Measurements from ENCODE around the gene SUPV3L1.
A peak's percentile ranks its signal among the peaks of the same experiment; 100 is the strongest.

SUPV3L1 gene

DNA sequence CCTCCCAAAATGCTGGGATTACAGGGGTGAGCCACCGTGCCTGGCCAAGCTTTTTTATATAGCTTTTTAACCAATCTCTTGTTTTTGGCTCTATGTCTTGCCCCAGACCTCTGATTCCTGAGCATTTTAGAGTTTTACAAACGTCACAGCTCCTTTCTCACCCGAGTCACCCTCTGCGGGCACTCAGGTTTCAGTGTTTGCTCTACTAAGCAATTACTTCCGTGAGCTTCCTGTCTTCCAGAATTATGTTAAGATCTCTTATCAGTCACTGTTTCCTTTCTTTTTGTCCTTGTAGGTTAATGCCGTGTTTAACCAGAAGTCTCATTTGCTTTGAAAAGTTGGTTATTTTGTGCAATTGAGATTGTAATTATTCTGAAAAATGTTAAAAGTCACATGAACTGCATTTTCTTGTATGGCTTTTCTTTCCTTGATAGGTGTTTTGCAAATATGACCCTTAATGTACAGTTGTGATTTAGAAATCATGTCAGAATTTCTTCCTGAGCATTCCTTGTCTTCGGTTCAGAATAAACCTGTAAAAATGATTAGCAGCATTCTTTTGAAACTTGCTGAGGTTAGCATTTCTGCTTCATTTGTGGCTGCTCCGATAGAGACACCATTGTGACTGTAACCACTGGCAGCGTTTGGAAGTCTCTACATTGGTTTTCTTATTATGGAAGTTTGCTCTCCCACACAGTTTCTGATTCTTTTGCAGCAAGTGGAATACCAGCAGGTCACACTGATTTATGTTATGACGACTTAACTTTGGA, 35.6 kb downstream of the SUPV3L1 start:
- no peak for DNase-seq
- no peak for TF ChIP-seq POLR2A (IDR thresholded peaks at IDR 0.05; ENCODE audit: low read length)
- no peak for TF ChIP-seq GATA1 (IDR thresholded peaks at IDR 0.05; ENCODE audit: low read depth, low read length)

DNA sequence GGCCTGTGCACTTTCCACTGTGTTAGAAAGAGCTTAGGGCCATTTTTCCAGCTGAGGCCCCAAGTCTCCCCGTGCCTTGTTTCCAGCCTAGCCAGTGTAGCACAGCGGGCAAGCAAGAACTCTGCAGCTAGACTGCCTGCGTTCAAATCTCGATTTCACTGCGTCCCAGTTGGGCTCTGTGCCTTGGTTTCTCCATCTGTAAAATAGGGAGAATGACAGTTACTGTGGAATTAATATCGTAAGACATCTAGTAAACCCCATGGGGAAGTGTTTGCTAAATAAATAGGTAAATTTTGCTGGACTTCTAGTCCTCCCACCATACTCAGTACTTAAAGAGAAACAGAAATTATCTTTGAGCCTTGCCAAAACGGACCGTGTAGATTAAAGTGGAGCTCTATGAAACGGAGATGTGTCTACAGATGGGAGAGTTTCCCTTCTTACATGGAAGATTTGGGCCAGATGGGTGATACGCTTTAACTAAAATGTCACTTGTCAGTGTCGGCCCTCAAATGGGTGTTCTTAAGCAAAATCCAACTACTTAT, 36.6 kb downstream of the SUPV3L1 start:
- no peak for TF ChIP-seq GATA1 (IDR thresholded peaks at IDR 0.05; ENCODE audit: low read depth, low read length)
- no peak for DNase-seq

DNA sequence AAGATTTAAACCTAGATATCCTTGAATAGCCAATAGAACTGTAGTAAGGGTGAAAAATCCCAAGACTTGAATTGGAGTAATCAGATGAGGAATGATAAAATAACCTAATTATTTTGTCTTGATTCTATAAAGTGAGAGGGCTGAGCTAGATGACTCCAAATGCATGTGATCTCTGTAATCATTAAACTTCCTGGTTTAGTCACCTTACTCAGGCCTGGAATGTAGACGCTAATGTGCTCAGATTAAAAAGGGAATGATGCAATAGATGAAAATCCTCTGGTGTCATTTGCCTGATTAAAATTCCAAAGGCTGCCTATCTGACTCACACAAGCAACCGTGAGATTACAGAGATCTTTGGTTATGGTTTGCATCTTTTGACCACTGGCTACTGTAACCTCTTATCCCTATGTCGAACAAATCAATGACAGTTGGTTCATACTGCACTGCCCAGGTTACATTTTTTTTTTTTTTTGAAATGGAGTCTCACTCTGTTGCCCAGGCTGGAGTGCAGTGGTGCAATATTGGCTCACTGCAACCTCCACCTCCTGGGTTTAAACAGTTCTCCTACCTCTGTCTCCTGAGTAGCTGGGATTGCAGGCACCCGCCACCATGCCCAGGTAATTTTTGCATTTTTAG, 37.2 kb downstream of the SUPV3L1 start:
- peak in 1 of 2 experiments; percentile 60 for DNase-seq
- TF ChIP-seq POLR2A (IDR thresholded peaks at IDR 0.05; ENCODE audit: low read length) (no peak), GATA1 (IDR thresholded peaks at IDR 0.05; ENCODE audit: low read depth, low read length) (no peak)

DNA sequence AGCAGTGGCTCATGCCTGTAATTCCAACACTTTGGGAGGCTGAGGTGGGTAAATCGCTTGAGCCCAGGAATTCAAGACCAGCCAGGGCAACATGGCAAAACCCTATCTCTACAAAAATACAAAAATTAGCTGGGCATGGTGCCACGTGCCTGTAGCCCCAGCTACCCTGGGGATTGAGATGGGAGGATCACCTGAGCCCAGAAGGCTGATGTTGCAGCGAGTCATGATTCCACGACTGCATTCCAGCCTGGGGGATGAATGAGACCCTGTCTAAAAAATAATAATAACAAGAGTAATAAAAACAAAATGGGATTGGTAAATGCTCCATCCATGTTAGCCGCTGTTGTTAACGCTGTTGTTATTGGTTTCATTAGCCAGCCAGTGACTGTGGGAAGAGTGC, 38.8 kb downstream of the SUPV3L1 start:
- DNase-seq = no peak
- TF ChIP-seq GATA1 (IDR thresholded peaks at IDR 0.05; ENCODE audit: low read depth, low read length) = no peak
- no peak for TF ChIP-seq POLR2A (IDR thresholded peaks at IDR 0.05; ENCODE audit: low read length)

DNA sequence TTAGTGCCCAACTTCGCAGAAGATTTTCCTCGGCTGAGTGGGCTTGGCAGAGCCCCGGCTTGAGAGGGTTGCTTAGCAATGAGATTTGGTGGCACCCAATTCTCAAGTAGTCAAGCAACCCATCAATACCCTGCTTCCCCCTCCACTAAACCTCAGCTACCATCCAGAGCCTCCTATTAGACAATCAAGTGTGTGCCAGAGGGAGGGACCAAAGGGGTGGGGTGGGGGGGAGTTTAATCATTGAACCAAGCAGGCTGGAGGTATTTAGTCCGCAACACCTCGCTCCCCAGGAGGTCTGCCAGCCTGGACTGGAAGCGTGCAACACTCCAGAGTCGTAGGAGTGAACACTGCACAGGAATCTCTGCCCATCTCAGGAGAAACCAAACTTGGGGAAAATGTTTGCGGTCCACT, 40.0 kb downstream of the SUPV3L1 start, which contains the start of gene HKDC1:
Gene HKDC1, plus strand, starts transcription at position 292 of the 411 bp plus-strand sequence. Its CDS starts 104 bp downstream, at position 396.
- TF ChIP-seq POLR2A (IDR thresholded peaks at IDR 0.05; ENCODE audit: low read length) (no peak), GATA1 (IDR thresholded peaks at IDR 0.05; ENCODE audit: low read depth, low read length) (no peak)
- DNase-seq = no peak

DNA sequence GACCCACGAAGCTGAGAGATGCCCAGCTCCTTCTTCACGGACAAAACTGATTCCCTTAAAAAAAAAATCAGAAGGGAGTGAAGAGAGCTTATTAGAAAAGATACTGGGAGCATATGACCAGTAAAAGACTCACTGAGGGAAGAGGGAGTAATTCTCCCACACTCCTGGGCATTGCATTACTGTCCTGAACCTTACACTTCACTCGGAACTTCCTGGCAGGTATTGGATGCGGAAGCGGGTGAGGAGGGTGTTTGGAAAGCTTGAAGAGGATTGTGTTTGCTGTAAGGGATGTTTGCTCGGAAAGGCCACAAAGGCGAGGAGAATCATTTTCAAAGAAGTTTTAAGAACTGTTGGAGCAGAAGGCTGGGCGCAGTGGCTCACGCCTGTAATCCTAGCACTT, 40.5 kb downstream of the SUPV3L1 start:
- no peak for DNase-seq
- TF ChIP-seq POLR2A (IDR thresholded peaks at IDR 0.05; ENCODE audit: low read length) (no peak), GATA1 (IDR thresholded peaks at IDR 0.05; ENCODE audit: low read depth, low read length) (no peak)

DNA sequence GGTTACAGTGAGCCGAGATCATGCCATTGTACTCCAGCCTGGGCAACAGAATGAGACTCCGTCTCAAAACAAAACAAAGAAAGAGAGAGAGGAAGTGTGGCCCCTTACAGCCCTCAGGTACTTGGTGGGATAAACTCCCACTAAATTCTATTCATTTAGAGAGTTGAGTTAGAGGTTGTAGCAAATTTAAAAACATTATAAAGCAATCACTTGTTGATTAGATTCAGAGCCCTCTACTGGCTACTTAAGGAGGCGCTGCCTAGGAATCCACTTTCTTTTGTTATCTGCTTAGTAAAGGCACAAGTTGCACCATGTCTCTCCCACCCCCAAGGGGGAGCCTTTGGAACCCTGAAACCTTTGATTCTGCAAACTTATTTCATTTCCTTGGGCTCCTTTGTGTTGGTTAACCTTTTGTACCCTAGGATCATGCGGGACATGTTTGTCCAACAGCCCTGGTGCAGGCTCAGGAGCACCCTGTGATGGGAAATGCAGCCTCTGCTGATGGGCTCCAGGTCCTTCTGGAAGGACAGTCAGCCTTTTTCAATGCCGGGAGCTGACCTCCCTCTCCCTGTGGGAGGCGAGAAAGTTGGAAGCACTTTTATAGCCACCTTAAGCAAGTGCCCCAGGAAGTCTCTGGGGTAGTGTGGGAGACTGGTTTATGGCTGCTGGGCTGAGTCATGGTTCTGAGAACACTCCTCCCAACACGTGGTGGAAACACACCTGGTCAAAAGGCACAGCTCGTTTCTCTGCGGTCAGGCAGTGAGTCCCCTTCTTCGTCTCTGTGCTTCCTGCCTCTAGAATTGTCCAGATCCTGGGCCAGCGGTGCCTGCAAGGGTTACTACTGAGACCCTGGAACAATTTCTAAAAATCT, 42.4 kb downstream of the SUPV3L1 start:
- peak; percentile 71 to 75 for DNase-seq
- TF ChIP-seq POLR2A (IDR thresholded peaks at IDR 0.05; ENCODE audit: low read length) = peak; percentile 30
- no peak for TF ChIP-seq GATA1 (IDR thresholded peaks at IDR 0.05; ENCODE audit: low read depth, low read length)

DNA sequence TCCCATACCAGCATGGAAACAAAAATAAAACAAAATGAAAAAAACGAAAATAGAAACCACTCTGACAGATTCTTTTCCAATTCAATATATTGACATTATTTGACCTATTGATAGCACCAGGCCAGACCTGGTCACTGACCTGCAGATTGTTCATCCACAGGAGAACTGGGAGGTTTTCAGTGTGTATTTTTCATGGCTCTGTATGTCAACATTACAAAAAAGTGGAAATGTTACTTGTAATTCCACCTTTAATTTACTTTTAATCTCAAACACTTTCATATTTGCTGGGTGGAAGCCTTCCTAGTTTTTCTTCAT, 43.0 kb downstream of the SUPV3L1 start:
- peak; percentile 8 for TF ChIP-seq POLR2A (IDR thresholded peaks at IDR 0.05; ENCODE audit: low read length)
- no peak for TF ChIP-seq GATA1 (IDR thresholded peaks at IDR 0.05; ENCODE audit: low read depth, low read length)
- DNase-seq = no peak

DNA sequence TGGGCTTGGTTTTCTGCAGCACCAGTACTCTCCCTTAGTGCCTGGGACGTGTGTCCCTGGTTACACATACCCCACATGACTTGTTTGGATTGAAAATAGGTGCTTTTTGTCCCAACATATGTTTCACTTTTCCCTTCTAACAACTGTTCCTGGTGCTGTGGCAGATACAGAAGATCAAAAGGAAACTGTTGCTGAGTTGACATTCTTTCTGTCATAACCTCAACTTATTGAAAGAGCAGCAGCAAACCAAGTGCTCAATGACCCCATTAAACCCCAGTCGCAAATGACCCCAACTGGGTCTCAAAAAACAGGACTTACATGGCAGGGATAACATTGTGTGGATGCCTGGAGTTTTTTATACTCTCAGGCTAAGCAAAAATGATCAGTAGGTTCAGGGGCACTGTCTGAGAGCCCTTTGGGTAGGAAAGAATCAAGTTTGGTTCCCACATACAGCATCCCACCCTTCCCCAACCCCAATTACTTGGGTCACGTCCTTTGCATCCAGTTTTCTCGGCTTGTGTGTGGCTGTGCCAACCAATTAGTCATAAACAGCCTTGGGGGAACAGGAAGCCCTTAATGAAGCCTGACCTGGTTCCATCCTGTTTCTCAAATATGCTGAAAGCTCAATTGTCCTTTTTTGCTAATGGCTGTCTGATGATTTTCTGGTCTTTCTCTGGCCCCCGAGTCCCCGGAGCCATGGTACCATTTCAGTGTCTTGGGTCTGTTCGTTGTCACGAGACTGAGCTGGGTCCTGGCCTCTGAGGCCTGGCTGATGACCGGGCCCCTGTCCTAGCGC, 45.0 kb downstream of the SUPV3L1 start:
- no peak for TF ChIP-seq POLR2A (IDR thresholded peaks at IDR 0.05; ENCODE audit: low read length)
- no peak for TF ChIP-seq GATA1 (IDR thresholded peaks at IDR 0.05; ENCODE audit: low read depth, low read length)
- no peak for DNase-seq

DNA sequence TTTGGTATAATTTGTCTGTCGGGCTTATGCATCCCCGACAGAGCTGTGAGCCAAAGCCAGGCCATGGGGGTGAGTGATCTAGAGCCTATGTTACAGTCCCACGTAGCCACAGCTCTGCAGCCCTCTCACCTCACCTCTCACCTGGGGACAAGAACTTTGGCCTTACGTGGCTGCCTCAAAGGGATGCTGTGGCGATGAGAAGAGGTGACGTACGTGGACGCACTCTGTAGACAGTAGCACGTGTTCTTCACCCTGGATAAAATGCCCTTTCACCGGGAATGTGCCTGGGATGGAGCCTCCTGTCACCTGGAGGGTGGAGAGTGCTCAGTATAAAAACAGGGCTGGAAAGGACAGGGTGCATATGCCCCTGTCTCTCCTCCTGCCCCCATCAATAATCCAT, 45.6 kb downstream of the SUPV3L1 start:
- DNase-seq = no peak
- no peak for TF ChIP-seq GATA1 (IDR thresholded peaks at IDR 0.05; ENCODE audit: low read depth, low read length)
- TF ChIP-seq POLR2A (IDR thresholded peaks at IDR 0.05; ENCODE audit: low read length) = no peak

DNA sequence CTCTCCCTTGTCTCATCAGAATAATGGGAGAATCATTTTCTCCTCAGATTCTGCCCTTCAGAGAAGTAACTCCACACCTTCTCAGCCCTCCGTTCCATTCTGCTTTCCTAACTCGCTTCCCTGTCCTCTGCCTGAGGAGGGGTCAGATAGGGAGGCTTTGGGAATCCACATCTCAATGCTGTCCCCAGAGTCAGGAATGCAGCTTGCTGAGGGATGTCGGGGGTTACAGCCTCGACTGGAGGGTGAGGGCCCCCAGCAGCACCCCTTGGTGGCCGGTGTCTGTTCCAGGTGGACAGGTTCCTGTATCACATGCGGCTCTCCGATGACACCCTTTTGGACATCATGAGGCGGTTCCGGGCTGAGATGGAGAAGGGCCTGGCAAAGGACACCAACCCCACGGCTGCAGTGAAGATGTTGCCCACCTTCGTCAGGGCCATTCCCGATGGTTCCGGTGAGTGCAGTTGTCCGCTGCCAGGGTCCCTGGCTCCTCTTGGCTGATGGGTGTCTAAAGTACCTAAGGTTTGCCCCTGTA, 47.0 kb downstream of the SUPV3L1 start:
- TF ChIP-seq POLR2A (IDR thresholded peaks at IDR 0.05; ENCODE audit: low read length) (no peak), GATA1 (IDR thresholded peaks at IDR 0.05; ENCODE audit: low read depth, low read length) (no peak)
- DNase-seq = no peak

DNA sequence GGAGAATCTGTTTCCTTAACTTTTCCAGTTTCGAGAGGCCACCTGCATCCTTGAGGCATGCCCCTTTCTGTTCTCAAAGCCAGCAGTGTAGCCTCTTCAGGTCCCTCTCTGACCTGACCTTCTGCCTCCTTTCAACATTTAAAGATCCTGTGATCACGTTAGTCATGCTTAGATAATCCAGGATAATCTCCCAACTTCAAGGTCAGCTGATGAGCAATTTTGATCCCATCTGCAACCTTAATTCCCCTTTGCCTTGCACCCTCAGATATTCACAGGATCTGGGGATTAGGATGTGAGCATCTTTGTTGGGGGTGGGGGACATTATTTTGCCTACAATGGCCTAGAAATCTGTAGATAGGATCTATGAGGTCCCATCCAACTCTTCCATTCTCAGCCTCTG, 48.1 kb downstream of the SUPV3L1 start:
- no peak for DNase-seq
- no peak for TF ChIP-seq GATA1 (IDR thresholded peaks at IDR 0.05; ENCODE audit: low read depth, low read length)
- TF ChIP-seq POLR2A (IDR thresholded peaks at IDR 0.05; ENCODE audit: low read length) = no peak

DNA sequence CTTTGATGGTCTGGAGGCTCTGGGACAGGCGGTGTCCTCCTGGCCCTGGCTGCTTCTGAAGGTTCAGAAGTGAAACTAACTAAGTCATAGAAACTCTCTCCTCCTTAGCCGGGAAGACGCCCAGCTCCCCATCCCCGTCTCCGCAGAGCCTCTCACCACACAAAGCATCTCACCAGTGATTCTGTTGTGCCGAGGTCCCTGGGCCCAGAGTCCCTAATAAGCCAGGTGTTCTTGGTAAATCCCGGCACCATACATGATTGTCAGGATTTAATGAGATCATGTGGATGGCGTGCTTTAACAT, 49.5 kb downstream of the SUPV3L1 start:
- TF ChIP-seq GATA1 (IDR thresholded peaks at IDR 0.05; ENCODE audit: low read depth, low read length) = no peak
- no peak for TF ChIP-seq POLR2A (IDR thresholded peaks at IDR 0.05; ENCODE audit: low read length)
- no peak for DNase-seq
